Erythroblast (primary cell): Measurements from ENCODE around the gene CREB5.

Source experiments
- GATA1 ChIP-seq: IDR thresholded peaks from 2 replicates; pipeline ENCODE4 v1.6.1; 2011; ENCODE audit warnings: low read depth, mild to moderate bottlenecking, control low read depth, low read length, moderate library complexity
- POLR2A ChIP-seq: IDR thresholded peaks from 2 replicates; pipeline ENCODE4 v1.6.1; 2011; ENCODE audit warnings: mild to moderate bottlenecking, low read length

- TF ChIP-seq POLR2A (no peak), GATA1 (no peak)
Measured at GRCh38 chr7:28823582-28823981, 411.3 kb downstream of the CREB5 start.
